SKM-1 treated with dmso at 0.1 percent for 144 hours (cell line): ENCODE results near the gene WWOX.
A peak's percentile ranks its signal among the peaks of the same experiment; 100 is the strongest.

Source experiments
- DNase-seq: peaks from one replicate; lab custom pipeline; 2025; ENCODE audit not compliant: unreplicated experiment; lab: John Stamatoyannopoulos, UW

Gene WWOX

GRCh38 chr16:78778101-78779004, 678.9 kb downstream of the WWOX start:
- DNase-seq, result no peak

DNA sequence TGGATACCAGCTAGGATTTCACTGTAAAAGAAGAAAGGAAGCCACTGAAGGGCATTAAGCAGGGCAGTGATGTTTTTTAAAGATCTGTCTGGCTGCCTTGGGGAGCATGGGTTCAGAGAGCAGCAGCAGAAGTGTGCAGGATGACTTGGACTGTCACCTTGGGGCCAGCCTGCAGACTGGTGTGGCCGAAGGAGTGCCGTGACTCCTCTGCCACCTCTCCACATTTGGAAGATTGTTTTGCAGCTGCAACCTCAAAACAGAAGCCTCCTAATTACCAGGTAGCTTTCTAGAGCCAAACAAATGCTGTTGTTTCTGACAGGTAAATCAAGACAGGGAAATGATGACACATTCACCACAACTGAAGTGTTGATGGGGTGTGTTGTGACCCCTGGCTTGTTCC, 681.4 kb downstream of the WWOX start:
- no peak for DNase-seq

DNA sequence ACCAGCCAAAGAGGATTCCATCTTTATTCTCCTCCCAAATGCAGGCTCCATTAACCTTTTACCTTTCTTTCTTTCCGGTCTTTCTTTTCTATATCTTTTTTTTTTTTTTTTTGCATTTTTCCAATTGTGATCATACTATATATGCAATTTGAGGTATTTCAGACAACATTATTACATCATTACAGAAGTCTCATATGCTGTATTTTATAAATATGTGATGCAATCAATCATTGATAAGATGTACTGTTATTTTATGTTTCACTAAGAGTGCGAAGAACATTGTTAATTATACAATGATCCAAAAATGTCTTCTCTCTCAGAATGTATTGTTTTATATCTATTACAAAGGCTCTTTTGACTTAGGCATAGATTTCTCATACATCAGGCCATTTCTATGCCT, 683.1 kb downstream of the WWOX start:
- no peak for DNase-seq

DNA sequence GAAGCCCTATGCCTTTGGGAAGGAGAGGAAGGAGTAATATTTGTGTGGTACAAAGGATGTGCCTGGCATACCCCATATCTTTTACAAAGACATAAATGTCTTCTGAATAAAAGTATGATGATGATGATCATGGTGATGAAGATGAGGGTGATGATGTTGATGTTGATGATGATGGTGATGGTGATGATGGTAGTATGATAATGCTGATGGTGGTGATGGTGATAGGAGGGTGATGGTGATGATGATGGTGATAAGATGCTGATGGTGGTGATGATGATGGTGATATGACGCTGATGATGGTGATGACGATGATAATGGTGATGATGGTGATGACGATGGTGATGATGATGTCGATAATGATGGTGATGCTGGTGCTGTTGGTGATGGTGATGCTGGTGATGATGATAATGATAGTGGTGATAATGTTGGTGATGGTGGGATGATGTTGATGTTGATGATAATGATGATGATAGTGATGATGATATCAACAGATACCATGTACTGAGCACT, 684.2 kb downstream of the WWOX start:
- no peak for DNase-seq

DNA sequence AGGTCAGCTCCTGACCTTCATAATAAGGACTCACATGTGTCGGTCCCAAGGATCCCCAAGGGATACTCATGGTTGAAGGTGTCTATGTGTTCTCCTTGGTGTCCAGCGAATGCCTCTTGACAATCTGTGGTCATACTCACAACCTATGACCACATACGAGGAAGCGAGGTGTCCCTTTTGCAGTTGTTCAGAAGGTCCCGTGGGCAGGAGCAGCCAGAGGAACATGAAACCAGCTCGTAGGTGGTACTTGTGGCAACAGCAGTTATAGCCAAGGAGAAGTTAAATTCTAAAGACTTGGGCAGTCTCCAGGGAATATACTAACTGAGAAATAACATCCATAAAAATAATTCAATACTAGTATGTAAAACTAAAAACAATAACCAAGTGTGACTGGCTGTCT, 685.3 kb downstream of the WWOX start:
- no peak for DNase-seq

GRCh38 chr16:78785218-78785617, 685.8 kb downstream of the WWOX start:
- DNase-seq, result no peak

- DNase-seq, result no peak
Observed at GRCh38 chr16:78786635-78787034, 687.2 kb downstream of the WWOX start.

GRCh38 chr16:78788276-78788675, 688.8 kb downstream of the WWOX start:
- no peak for DNase-seq

DNA sequence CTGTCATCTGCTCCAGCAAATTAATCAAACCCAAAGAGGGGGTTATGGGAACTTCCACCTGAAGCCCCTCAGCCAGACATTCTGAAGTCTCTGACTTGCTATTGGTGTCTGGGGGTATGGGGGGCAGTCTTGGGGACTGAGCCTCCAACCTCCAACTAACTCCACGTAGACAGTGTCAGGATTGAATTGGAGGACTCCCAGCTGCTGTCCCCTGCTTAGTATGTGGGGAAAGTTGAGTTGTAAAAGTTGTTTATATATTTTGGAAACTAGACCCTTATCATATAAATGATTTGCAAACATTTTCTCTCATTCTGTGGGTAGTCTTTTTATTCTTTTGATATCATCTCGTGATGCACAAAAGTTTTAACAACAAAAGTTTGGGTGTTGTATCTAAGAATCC, 689.2 kb downstream of the WWOX start:
- no peak for DNase-seq

DNA sequence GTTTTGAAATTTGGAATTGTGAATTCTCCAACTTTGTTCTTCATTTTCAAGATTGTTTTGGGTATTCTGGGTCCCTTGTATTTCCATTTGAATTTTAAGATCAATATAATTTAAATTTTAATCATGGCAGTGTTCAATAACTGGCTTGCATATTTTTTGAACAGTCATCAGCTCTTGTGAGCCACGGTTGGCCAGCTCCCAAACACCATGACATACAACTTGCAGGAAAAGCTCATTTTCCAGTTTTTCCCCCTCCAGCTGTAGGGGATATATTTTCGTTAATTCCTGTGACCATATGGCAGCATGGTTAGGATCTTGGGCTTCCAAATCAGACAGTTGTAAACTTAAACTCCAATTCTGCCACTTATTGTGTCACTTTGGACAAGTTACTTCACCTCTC, 690.1 kb downstream of the WWOX start:
- no peak for DNase-seq

DNA sequence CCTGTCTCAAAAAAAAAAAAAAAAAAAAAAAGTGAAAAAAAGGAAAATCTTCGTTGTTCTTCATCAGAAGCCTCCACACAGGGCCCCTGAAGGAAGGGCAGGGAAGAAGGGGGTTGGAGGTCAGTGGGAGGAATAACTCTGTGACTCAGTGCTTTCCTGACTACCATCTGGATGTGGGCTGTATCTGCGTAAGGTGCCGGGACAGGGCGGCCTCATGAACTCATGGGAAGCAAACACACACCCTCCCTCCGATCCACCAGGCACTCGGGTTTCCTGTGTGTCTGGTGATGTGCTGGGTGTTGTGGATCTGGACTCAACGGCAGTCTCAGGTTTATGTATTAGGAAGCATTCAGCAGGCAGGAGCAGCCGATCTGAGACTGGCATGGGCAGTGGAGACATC, 691.6 kb downstream of the WWOX start:
- DNase-seq, result no peak

DNA sequence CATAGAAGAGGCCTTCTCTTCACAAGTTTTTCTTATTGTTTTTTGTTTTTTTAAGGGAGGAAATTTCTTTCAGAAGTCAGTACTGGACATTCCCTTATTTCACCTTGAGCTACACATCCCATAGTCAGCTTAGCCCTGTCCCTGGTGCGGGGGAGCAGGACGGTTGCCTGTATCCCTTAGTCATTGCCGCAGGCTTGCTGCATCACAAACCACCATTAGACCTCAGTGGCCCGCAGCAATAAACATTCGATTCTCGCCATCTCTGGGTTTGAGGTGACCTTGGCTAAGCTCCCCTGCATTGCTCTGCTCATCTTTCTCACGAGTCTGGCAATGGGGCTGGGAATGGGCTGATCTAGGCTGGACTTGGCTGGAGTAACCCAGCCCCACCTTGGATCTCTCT, 692.5 kb downstream of the WWOX start:
- DNase-seq, result no peak

DNA sequence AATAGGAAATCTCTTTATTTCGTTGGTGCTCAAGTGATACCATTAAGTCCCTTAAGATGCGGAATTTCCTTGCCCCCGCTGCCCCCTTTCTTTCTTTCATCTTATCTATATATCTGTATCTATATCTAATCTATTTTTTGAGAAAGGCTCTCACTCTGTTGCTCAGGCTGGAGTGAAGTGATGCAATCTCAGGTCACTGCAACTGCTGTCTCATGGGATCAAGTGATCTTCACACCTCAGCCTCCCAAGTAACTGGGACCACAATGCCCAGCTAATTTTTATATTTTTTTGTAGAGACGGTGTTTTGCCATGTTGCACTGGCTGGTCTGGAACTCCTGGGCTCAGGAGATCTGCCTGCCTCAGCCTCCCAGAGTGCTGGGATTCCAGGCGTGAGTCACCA, 693.5 kb downstream of the WWOX start:
- no peak for DNase-seq

DNA sequence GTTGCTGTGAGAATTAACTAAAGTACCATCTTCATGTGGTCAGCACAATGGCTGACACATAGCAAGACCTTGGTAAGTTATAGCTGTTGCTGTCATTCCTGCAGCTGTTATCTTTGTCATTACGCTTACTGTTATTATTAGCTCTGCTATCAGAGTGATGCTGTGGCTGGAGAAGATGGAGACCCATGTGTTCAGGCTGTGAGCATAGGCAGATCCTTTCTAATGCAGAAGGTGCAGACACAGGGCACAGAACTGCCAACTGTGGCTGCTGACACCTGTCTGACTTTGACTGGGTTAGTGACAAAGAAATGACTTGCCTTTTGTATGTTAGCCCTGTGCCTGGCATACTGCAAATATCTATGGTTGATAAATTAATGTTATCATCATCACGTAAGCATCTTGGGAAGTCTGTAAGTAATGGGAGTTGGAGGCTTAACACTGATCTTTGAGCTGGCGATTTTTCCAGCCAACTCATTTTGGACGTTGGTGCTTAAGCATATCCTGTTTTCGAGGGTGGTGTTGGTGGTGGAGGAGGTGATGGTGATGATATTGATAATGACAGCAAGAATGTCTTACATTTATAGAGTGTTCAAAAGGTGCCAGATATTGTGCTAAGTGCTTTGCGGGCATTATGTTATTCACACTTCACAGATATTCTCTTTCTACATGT, 695.3 kb downstream of the WWOX start:
- no peak for DNase-seq

GRCh38 chr16:78795433-78795832, 696.0 kb downstream of the WWOX start:
- DNase-seq, result no peak

DNA sequence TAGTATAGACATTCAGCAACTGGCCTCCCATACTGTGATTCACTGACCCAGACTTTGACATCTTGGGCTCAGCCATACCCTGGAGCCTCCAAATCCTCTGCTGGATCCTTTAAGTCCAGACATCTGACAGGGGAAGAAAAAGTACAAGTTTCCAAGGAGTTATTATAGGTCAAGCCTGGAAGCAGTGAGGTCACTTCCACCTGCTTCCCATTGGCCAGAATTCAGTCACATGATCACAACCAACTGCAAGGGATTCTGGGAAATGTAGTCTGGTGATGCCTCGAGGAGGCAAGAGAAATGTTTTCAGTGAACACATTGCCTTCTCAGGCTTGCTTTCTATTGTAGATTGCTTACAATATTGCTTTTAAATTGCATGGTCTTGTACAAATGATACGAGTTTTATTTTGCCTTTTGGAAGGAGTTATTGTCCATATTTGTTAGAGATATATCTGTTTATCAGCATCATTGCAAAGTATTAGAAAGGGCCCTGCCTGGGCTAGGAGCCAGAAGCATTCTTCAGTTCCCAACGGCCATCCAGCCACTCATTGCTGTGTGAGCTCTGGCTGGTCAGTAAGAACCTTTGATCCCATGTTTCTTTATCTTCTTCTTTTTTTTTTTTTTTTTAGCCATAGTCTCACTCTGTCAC, 696.9 kb downstream of the WWOX start:
- peak; percentile 16 for DNase-seq

DNA sequence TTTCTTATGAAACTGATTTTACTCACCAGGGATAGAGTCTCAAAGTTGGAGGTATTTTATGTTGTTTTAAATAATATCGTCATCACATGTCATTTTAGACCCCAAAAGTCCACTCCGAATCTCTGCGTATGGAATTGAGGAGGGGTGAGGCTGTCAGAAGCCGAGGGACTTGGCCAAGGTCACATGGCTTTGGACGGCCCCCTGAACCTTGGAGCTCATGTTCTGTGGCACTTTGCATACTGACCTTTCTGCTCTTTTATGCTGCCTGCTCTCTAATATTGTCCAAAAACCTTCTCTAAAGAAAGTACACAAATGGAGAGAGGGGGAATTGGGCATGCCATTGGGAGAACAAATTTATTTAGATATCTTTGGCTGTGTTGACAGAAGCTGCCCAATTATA, 700.0 kb downstream of the WWOX start:
- DNase-seq, result no peak

- no peak for DNase-seq
Observed at GRCh38 chr16:78800523-78800922, 701.1 kb downstream of the WWOX start.

DNA sequence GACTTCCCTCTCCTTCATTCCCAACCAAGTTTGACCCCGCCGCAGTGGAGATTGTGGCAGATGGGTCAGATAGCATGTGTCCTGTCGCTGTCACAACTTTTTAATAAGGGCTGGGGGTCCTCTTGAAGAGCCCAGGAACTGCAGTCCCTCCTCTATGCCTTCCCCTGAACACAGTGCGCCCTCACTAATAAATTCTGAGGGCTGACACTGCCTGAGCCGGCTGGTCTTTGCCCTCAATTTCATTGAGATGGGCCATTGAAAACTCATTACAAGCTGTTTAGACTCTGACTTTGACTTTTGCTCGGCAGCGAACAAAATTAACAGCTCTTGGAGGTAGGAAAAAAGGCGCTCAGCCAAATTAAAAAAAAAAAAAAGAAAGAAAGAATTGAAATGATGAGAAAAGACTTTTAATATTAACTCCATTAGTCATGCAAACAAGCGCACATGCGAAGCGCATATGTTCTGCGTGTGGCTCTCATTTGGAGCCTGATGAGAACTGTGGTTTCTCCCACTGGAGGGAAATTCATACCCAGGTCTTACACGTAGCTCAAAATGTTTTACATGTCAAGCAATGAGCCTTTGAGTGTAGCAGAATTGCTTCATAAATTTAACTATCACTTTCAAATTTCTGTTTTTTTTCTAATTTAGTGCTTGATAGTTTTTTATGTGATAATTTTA, 704.7 kb downstream of the WWOX start:
- DNase-seq, result no peak

DNA sequence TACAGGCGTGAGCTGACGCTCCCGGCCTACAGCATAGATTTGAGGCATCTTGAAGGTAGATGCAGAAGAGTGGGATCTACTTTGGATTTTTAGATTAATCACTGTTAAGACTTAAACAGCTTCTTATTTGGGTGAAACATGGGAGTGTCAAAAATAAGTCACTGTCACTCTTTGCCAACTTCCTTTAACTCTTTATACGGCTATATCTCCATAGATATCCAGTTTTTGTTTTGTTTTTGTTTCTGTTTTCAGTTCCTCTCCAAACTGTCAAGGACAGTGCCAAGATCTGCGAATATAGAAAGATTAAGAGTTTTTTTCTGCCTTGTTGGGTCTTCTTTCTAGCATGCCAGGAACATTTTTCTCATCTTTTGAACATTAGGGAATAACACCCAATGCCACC, 706.1 kb downstream of the WWOX start:
- no peak for DNase-seq

- no peak for DNase-seq
Observed at GRCh38 chr16:78811247-78811646, 711.8 kb downstream of the WWOX start.
